NCI-H2029 (cell line): Measurements from ENCODE around the gene ANAPC2.

Experiments
- DNase-seq: peaks from one replicate; lab custom pipeline; 2025; lab: John Stamatoyannopoulos, UW

ANAPC2 gene

GRCh38 chr9:137215196-137215986, 27.0 kb upstream of the ANAPC2 start:
- DNase-seq = no peak

- DNase-seq = no peak
Measured at GRCh38 chr9:137214620-137215019, 26.3 kb upstream of the ANAPC2 start.

DNA sequence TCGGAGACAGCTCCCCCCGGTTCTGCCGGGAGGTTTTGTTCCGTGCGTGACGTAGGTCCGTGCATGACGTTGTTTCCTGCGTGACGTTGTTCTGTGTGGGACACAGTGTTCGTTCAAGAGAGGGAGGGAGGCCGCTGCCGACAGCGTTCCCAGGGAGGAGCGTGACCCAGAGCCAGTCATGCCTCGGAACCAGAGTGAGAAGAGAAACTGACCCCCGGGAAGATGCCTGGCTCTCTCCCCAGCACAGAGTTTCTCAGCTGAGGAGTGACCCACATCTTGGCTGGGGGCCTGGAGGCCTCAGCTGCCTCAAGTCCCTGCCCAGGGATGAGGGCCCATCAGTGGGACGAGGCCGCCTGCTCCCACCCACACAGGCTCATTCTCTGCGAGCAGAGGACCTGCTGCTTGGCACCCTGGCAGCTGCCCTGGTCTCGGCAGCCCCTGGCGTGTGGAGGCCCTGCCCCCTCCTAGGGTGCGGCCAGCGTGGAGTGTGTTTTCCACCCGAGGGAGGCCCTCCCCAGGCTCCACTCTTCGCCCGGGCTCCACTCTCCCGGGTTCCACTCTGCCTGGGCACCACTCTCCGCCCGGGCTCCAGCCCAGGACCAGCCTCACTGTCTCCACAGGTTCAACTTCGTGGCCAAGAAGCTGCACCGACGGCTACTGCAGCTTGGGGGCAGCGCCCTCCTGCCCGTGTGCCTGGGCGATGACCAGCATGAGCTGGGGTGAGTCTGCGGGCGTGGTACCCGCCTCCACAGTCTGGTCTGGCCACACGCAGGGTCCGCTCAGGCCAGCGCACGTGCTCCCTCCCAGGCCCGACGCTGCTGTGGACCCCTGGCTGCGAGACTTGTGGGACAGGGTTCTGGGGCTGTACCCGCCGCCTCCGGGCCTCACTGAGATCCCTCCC, 25.1 kb upstream of the ANAPC2 start:
- no peak for DNase-seq

GRCh38 chr9:137212520-137212919, 24.2 kb upstream of the ANAPC2 start:
- DNase-seq = no peak

- DNase-seq = no peak
Measured at GRCh38 chr9:137211532-137211931, 23.2 kb upstream of the ANAPC2 start.

DNA sequence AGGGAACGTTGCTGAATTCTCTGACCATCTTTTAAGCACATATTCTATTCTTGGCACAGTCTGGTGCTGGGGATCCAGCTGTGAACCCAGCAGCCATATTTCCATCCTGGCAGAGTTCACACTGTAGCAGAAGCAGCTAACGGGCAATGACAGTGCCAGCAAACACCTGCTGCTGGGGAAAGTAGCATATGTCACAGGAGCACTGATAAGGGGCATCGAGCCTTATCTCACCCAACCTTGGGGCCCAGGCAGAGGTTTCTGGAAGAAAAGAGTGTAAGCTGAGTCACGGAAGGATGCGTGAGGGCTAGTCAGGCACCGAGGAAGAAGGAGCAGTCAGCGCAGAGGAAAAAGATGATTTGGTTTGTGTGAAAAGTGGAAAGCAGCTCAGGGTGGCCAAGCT, 18.2 kb upstream of the ANAPC2 start:
- no peak for DNase-seq

DNA sequence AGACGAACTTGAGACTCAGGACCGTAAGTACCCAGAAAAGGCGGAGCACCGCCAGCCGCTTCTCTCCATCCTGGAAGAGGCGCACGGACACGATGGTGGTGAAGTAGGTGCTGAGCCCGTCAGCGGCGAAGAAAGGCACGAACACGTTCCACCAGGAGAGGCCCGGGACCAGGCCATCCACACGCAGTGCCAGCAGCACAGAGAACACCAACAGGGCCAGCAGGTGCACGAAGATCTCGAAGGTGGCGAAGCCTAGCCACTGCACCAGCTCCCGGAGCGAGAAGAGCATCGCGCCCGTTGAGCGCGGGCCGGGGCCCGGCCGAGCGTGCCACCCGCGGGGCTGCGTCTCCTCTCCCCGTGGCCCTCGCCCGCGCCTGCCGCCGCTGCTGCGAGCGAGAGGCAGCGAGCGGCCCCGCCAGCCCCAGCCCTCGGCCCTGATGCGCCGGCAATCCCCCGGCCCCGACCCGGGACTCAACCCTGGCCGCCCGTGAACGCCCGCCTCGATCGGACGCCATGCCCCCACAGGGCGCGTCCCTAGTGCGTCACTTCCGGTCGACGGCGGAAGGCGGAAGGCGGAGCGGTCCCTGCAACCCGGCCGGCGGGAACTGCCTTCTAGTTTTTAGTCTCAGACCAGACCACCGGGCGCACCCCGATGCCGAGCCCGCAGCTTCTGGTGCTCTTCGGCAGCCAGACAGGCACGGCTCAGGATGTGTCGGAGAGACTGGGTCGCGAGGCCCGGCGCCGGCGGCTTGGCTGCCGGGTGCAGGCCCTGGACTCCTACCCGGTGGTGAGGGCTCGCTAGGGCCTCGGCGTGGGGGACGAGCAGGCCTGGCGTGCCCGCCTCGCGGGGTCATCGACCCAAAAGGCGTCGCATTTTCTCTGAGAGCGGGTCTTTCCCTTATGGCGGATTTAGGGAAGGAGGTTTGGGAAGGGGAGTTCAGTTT, 17.0 kb upstream of the ANAPC2 start, which contains the start of the genes NDOR1 and TMEM203:
TSS of gene NDOR1 (plus strand) at position 575 of the 944 bp plus-strand sequence. CDS start at position 653, 78 bp downstream.
TSS of gene TMEM203 (minus strand) at position 523 of the 944 bp plus-strand sequence. CDS start at position 289, 234 bp downstream.
- peak; percentile 88 for DNase-seq

DNA sequence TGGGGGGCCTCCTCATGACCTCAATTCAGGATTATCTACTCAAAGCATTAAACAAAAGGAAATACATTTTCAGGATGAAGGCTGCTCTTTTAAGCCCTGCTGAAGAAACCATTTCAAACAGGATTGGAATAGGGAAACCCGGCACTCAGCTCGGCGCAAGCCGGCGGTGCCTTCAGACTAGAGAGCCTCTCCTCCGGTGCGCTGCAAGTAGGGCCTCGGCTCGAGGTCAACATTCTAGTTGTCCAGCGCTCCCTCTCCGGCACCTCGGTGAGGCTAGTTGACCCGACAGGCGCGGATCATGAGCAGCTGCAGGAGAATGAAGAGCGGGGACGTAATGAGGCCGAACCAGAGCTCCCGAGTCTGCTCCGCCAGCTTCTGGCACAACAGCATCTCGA, 16.4 kb upstream of the ANAPC2 start:
- no peak for DNase-seq

- no peak for DNase-seq
Measured at GRCh38 chr9:137202966-137203365, 14.6 kb upstream of the ANAPC2 start.

DNA sequence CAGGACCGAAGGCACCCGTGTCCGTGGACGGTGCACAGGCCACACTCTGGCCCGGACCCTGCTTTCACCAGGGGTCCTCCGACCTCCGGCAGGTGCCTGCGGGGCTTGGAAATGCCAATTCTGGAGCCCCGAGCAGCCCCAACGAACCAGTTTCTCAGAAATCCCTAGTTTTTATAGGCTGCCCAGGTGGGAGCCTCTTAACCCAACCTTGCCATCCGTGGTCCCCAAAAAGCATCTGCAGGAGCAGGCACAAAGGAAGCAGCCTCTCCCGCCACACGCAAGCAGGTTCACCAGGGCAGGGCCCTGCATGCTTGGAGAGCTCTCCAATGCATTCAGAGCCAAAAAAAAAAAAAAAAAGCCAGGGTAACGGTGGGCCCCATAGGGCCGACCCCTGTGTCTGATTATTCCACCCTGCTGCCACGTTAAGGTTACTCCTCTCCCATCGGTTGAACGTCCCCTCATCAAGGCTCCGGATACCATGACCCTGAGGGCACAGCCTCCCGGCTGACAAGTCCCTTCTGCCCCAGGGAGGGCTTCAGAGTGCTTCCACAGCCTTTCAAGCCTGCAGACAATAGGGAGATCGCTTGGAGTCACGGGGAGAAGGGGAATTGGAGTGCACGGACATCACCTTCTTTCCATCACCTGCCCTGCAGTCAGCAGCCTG, 13.0 kb upstream of the ANAPC2 start:
- no peak for DNase-seq

DNA sequence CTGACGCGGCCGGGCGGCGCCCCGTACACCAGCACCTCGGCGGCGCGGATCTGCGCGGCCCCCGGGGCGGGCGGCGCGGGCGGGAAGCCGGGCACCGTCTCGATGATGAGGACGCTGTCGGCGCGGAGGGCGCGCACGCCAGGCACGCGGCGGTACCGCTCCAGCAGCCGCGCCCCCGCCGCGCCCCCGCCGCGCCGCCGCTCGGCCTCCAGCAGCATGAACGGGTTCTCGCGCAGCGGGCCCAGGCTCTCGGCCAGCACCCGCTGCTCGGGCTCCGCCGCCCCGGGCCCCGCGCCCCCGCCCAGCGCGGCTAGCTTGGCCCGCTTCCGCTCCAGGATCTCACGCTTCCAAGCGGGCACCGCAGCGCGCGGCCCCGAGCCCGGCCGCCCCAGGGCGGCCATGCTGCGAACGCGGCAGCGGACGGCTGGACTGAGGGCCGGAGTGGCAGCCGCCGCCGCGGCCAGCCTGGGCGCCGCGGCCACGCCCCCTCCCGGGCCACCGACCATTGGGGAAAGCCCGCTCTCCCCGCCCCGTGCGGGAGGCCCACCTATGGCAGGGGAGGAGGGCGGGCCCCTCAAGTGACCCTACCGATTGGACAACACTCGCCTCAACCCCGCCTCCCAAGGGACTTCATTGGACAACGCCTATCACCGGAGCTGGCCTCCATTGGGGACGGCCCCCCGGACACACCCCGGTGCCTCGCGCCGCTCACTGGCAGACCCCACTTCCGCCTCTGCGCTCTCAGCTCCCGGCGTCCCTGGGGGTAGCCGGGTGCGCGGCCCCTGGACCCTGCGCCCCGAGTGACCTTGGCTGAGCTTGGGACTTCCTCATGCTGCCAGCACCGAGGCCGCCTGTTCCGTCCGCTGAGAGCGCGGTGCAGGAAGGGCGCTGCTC, 12.2 kb upstream of the ANAPC2 start, which contains the start of gene TPRN:
TSS of gene TPRN (minus strand) at position 431 of the 894 bp plus-strand sequence. CDS start at position 401, 30 bp downstream.
- DNase-seq = peak; percentile 99

DNA sequence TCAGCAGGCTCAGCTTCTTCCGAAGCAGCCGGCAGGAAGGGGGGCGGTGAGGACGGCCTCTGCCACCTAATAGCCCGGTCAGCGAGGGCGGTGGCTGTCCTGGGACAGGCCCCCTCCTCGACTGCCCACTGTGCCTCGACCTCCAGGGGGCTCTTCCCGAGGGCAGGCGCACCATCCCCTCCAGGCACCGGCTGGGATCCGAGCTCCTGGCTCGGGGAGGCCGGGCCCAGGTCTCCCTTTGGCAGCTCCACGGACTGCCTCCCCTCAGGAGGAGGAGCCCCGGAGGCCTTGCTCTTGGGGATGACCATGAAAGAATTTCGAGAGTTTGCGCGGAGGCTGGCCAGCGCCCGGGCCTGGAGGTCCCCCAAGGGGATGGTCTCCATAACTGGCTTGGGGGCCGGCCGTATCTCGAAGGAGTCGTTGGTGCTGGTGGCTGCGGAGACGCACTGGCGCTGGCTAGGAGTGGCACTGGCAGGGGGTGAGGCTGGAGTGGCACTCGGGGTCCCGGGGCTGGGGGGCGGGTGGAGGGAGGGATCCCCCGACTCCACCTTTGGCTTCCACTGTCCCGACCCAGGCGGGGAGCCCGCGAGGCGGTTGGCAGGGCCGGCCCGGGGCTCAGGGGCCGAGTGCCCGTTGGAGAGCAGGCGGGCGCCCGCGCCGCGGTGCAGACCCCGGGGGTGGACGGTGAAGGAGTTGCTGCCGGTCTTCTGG, 11.2 kb upstream of the ANAPC2 start:
- no peak for DNase-seq

- DNase-seq = no peak
Measured at GRCh38 chr9:137198902-137199283, 10.5 kb upstream of the ANAPC2 start.

DNA sequence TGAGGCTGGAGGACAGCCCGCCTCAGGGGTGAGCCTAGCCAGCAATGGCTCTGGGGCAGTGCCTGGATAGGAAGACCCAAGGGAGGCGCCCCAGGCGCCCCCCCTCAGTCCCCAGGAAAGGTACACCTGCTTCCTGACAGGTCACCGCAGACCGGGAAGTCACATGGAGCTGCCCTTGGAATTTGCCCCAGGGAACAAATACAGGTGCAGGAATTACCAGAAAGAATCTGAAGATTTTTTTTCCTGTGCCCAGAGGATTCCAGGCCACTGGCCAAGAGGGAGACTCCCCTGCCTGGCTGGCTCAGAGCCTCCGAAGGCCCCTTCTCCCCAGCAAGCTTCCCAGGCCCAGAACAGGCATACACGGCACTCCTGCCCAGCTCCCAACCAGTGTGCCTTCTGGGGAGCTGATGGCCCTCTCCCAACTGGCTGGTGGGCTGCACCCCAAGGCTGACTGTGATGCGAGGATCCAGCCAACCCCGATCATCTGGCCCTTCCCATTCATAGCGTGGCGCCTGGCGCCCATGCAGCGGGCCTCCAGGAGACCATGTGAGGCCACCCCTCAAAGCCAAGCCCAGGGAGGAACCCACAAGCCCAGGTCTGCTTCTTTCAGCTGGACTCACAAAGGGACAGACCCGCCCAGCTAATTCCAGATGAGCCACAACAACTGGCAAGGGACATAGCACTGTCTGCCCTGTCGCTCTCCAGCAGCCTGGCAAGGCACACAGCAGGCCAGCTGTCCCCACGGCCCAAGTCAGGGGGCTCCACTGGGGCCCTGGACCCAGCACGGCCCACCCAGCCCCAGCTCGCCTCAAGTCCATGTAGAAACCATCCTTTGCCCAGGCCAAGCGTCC, 9.9 kb upstream of the ANAPC2 start:
- DNase-seq = peak; percentile 57

DNA sequence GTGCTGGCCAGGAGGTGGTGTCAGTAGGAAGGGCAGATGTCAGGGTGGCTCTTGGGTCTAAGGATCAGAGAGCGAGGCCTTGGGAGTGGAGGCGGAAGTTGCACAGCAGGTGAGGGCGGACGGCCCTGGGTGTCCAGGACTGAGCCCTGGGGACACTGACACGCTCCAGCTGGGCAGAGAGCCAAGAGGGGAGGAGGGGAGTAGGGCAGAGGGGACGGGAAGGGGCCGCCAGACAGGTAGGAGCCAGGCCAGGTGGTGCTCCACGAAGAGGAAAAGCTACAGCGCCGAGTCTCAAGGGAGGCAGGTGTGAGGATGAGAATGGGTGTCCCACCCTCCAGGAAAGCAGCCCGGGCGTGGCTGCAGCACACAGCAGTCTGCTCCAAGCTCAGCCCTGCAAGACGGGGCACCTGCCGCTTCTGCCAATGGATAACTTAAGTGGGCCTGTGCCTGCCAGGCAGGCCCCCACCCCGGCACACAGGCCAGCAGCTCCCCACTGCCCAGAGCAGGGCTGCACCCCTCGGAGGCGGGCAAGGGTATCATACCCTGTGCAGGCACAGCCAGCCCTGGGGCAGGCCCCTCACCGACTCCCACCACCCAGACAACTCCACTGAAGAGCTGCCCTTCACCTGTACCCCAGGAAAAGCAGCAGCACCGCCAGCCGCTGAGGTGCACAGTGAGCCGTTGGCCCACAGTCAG, 7.3 kb upstream of the ANAPC2 start:
- DNase-seq = peak; percentile 98

GRCh38 chr9:137194909-137195308, 6.5 kb upstream of the ANAPC2 start:
- DNase-seq = peak; percentile 78

DNA sequence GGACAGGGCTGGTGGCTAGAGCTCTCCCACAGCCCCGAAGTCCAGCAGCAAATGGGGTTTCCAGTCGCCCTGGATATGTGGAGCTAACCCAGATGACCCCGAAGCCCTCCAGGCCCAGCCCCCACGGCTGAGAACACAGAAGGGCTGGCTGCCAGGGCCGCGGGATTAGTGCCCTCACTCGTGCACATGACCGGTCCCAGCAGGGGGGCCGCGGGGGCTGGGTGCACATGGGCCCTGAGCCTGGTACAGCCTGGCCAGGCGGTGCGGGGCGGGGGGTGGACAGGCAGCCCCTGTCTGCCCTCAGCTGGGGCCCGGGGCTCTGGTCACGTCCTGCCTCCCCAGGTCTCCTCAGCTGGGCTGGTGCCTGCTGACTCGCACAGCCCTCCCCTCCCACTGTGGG, 6.0 kb upstream of the ANAPC2 start:
- no peak for DNase-seq

DNA sequence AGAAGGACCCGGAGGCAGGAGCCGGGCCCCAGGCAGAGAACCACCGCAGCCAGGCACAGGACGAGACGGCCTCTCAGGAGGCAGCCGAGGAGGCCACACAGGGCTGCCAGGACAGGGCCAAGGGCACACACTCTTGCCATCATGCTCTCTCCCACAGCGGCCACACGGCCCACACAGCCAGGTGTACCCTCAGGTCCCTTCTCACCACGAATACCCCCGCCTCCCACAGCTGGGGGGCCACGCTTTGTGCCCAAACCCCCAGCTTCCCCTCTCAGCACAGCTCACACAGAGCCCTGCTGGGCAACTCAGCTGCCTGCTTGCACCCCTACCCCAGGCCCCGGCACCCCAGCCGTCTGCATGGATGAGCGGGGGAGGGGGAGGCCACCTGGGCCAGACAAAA, 5.4 kb upstream of the ANAPC2 start:
- no peak for DNase-seq
